ENCODE measurements around the gene THSD4. TPM values are rescaled to one million over a fixed set of nuclear protein-coding genes. Genes with fewer than 3 reads are reported as not detected.

The THSD4 gene
- 65.4 TPM for total RNA-seq (2021; ENCODE audit: unreplicated experiment)
- 51.1 TPM for polyA plus RNA-seq (2012; ENCODE audit: insufficient read length)
- percentile 83 among the genes with signal in this experiment for Bru-seq, nascent RNA
- BruChase-seq, experiment 1, labeled RNA remaining after a 2-hour chase = percentile 77 among the genes with signal in this experiment
- BruChase-seq, experiment 2, labeled RNA remaining after a 6-hour chase = percentile 74 among the genes with signal in this experiment
- long read RNA-seq, partial matches to known transcripts = 35 of 73 reads
- long read RNA-seq, other reads (novel, unspliced or antisense) = 38 of 73 reads

DNA sequence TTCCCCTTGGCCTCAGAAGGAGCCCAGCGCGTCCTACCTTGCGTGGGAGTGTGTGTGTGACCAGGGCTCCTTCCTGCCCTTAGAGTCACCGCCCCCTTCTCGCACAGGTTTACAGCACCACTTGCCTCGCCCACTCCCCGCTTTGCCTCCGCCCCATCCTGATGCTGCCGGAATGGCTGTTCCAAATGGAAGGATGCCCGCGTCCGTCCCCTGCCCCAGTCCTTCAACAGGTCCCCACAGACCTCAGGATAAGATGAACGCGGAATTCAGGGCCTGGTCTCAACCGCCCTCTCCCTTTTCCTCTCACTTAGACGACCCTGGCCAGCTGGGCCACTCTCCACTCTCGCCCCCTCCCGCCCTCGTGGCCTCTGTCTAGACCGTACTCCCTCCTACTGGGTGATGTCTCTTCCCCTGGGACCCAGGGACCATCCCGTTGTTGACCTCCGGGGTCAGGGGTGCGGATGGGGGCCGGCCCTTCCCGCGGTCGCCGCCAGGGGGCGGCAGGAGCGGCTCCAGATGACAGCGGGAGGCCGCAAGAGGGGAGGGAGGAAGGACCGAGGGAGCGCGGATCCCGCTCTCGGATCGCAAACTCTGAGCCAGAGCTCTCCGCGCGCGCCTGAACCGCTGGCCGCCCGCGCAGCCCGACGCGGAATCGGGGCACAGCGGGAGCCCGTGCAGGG, at the start of gene THSD4:
THSD4 (plus strand) TSS at position 585 of the 680 bp plus-strand sequence.
- Histone ChIP-seq H3K9me3 (ENCODE audit: control insufficient read depth, insufficient read depth, low read depth, low read length) (no peaks in the 10 kb centered on the region), H3K27ac (ENCODE audit: low read length) (peak within 1 kb of the TSS; percentile 98), H3K36me3 (ENCODE audit: control insufficient read depth, insufficient read depth, low read length) (no peaks in the 10 kb centered on the region), H3K27me3 (ENCODE audit: control insufficient read depth, insufficient read depth, low read length) (no peaks in the 10 kb centered on the region), H3K4me1 (ENCODE audit: control insufficient read depth, insufficient read depth, low read length) (peaks cover 76% of the 10 kb centered on the region), H3K4me3 (ENCODE audit: low read depth in 2 of 2, low read length in 2 of 2) (peak within 1 kb of the TSS; percentile 72 to 85)
- ATAC-seq = peak; percentile 79
- no TSS peak for BruUV-seq (replicated peaks)
- ChIA-PET CTCF (no interaction called here), POLR2A (no interaction called here)
- TF ChIP-seq, protein P1, sequence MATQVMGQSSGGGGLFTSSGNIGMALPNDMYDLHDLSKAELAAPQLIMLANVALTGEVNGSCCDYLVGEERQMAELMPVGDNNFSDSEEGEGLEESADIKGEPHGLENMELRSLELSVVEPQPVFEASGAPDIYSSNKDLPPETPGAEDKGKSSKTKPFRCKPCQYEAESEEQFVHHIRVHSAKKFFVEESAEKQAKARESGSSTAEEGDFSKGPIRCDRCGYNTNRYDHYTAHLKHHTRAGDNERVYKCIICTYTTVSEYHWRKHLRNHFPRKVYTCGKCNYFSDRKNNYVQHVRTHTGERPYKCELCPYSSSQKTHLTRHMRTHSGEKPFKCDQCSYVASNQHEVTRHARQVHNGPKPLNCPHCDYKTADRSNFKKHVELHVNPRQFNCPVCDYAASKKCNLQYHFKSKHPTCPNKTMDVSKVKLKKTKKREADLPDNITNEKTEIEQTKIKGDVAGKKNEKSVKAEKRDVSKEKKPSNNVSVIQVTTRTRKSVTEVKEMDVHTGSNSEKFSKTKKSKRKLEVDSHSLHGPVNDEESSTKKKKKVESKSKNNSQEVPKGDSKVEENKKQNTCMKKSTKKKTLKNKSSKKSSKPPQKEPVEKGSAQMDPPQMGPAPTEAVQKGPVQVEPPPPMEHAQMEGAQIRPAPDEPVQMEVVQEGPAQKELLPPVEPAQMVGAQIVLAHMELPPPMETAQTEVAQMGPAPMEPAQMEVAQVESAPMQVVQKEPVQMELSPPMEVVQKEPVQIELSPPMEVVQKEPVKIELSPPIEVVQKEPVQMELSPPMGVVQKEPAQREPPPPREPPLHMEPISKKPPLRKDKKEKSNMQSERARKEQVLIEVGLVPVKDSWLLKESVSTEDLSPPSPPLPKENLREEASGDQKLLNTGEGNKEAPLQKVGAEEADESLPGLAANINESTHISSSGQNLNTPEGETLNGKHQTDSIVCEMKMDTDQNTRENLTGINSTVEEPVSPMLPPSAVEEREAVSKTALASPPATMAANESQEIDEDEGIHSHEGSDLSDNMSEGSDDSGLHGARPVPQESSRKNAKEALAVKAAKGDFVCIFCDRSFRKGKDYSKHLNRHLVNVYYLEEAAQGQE (IDR thresholded peaks at IDR 0.05; ENCODE audit: insufficient read depth in 1 of 2, low read depth in 2 of 2, low read length in 1 of 2) = no peak
- TF ChIP-seq SIN3A (IDR thresholded peaks at IDR 0.05; ENCODE audit: borderline replicate concordance, insufficient read depth, low read depth, low read length) (no peak), POLR2AphosphoS5 (IDR thresholded peaks at IDR 0.05; ENCODE audit: low read depth, low read length) (no peak; the same call in none of the 2 replicates), TCF7L2 (IDR thresholded peaks at IDR 0.05; ENCODE audit: low read depth, low read length) (peak; percentile 65; the same call in 1 of the 2 replicates), CTCF (IDR thresholded peaks at IDR 0.05) (peak; percentile 98)
- no peak for DNase-seq (ENCODE audit: low read depth, low spot score)
- intact Hi-C loops (cut with micrococcal nuclease; ENCODE audit: unreplicated experiment) = loop anchor here (5.0 to 10.0 kb wide), 2 partner anchors 180 to 327 kb away; no protein-coding TSS in a partner anchor
- in situ Hi-C loops (cut with HindIII; ENCODE audit: low pct_unique_long_range_greater_than_20kb, low sequenced_read_pairs) = no loop called here

DNA sequence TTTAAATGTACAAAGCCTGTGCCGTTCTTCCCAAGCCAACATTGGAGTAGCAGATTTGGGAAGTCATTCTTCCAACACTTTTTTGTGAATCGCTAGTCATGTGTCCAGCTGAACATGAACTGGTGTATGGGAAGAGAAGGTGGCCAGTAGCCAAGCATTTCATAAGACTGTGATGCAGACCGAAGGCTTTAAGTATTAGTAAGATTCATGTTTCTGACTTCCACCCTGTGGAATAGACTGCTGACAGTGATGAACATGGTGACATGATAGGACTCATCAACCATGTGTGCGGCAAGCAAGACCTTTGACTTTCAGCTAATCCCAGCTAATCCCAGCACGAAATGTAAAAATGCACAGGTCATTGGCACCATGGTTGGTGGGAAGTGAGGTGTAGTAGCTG, 48.3 kb upstream of the THSD4 start:
- ATAC-seq (no peak), DNase-seq (ENCODE audit: low read depth, low spot score) (no peak)
- in situ Hi-C loops (cut with HindIII; ENCODE audit: low pct_unique_long_range_greater_than_20kb, low sequenced_read_pairs) = no loop called here
- Histone ChIP-seq H3K9me3 (ENCODE audit: control insufficient read depth, insufficient read depth, low read depth, low read length) (peaks cover 3% of the 10 kb centered on the region; the same call in 1 of the 2 replicates), H3K27ac (ENCODE audit: low read length) (no peak overlapping the region; the same call in 1 of the 2 replicates), H3K4me1 (ENCODE audit: control insufficient read depth, insufficient read depth, low read length) (peaks cover 11% of the 10 kb centered on the region), H3K36me3 (ENCODE audit: control insufficient read depth, insufficient read depth, low read length) (no peaks in the 10 kb centered on the region), H3K4me3 (ENCODE audit: low read depth in 2 of 2, low read length in 2 of 2) (no peak overlapping the region), H3K27me3 (ENCODE audit: control insufficient read depth, insufficient read depth, low read length) (no peaks in the 10 kb centered on the region)
- BruUV-seq (replicated peaks) = no TSS peak
- intact Hi-C loops (cut with micrococcal nuclease; ENCODE audit: unreplicated experiment) = no loop called here
- TF ChIP-seq SIN3A (IDR thresholded peaks at IDR 0.05; ENCODE audit: borderline replicate concordance, insufficient read depth, low read depth, low read length) (no peak), TCF7L2 (IDR thresholded peaks at IDR 0.05; ENCODE audit: low read depth, low read length) (no peak), CTCF (IDR thresholded peaks at IDR 0.05) (no peak), POLR2AphosphoS5 (IDR thresholded peaks at IDR 0.05; ENCODE audit: low read depth, low read length) (no peak)
- TF ChIP-seq, protein P1 (IDR thresholded peaks at IDR 0.05; ENCODE audit: insufficient read depth in 1 of 2, low read depth in 2 of 2, low read length in 1 of 2) = no peak
- CTCF ChIA-PET = no interaction called here
- POLR2A ChIA-PET = interaction anchor here (0.6 to 0.8 kb wide), 2 partner anchors 54 to 442 kb away, joined by 3 read pairs; no protein-coding TSS in a partner anchor
